Colonic mucosa (tissue), 4 donors: ENCODE results near the gene SCUBE1. TPM values are rescaled to one million over a fixed set of nuclear protein-coding genes. Genes with fewer than 3 reads are reported as not detected.

Source experiments
- DNase-seq: peaks from one replicate; pipeline ENCODE4 v3.0.0-alpha.2; 2020
- H3K27ac ChIP-seq: fragments of 200-600 bp; one replicate; pipeline ENCODE4 v1.8.0; 2021
- H3K27me3 ChIP-seq: fragments of 200-600 bp; one replicate; pipeline ENCODE4 v1.8.0; 2021
- H3K36me3 ChIP-seq: fragments of 200-600 bp; one replicate; pipeline ENCODE4 v1.8.0; 2021
- H3K4me1 ChIP-seq: fragments of 200-600 bp; one replicate; pipeline ENCODE4 v1.8.0; 2021; ENCODE audit warnings: mild to moderate bottlenecking
- H3K4me3 ChIP-seq: fragments of 200-600 bp; one replicate; pipeline ENCODE4 v1.8.0; 2021
- H3K9ac ChIP-seq, 2 donors: one replicate each; pipeline ENCODE4 v1.7.0; 2013; ENCODE audit warnings: control low read depth in 2 of 2, low read depth in 2 of 2, low read length in 2 of 2
- H3K9me3 ChIP-seq: fragments of 200-600 bp; one replicate; pipeline ENCODE4 v1.8.0; 2021
- CTCF ChIP-seq: fragments of 200-600 bp; IDR thresholded peaks from one replicate; pipeline ENCODE4 v1.8.0; 2022; ENCODE audit warnings: antibody characterized with exemption, mild to moderate bottlenecking
- intact Hi-C: fragments of 100-400 bp; cut with DNase I; formaldehyde crosslinking; loops from one replicate; pipeline ENCODE4 v1.14.1; 2022
- total RNA-seq, 2 donors: library from RNA; stranded (reverse); fragmentation: NEBNext Ultra II Directional in 1 of 2; extraction: Animal tissue kit (Norgen Biotek cat#: 25700) in 1 of 2; gene quantifications; one replicate each; pipeline ENCODE4 v1.2.1, GENCODE V29; 2021
- donor health status: healthy.
- donor health status: DM: no; HTN: no; CAD: no.
- donor health status: DM: no; HTN: no; CAD: no.

The SCUBE1 gene
- total RNA-seq, 2 donors from 2014 or later: 1.7 to 5.6 TPM

GRCh38 chr22:43176090-43176489 lies 167.1 kb downstream of the SCUBE1 start:
- no peaks in the 10 kb centered on the region for H3K36me3 ChIP-seq
- no peaks in the 10 kb centered on the region for H3K9me3 ChIP-seq
- H3K4me1 ChIP-seq: no peaks in the 10 kb centered on the region
- TF ChIP-seq CTCF: no peak
- H3K4me3 ChIP-seq: no peak overlapping the region
- no peaks in the 10 kb centered on the region for H3K27me3 ChIP-seq
- H3K27ac ChIP-seq: no peak overlapping the region
- intact Hi-C loops: no loop called here
- DNase-seq: no peak
- H3K9ac ChIP-seq: no peak overlapping the region

GRCh38 chr22:43174941-43175531 lies 168.1 kb downstream of the SCUBE1 start:
- intact Hi-C loops: no loop called here
- DNase-seq: no peak
- Histone ChIP-seq H3K4me3 (no peak overlapping the region), H3K9me3 (no peaks in the 10 kb centered on the region), H3K27me3 (no peaks in the 10 kb centered on the region), H3K4me1 (no peaks in the 10 kb centered on the region), H3K27ac (no peak overlapping the region), H3K36me3 (no peaks in the 10 kb centered on the region), H3K9ac (no peak overlapping the region)
- no peak for TF ChIP-seq CTCF

- Histone ChIP-seq H3K36me3 (no peaks in the 10 kb centered on the region), H3K9me3 (no peaks in the 10 kb centered on the region), H3K27me3 (no peaks in the 10 kb centered on the region), H3K27ac (no peak overlapping the region), H3K4me3 (no peak overlapping the region), H3K4me1 (no peaks in the 10 kb centered on the region), H3K9ac (no peak overlapping the region)
- DNase-seq: no peak
- TF ChIP-seq CTCF: no peak
- intact Hi-C loops: no loop called here
Measured at GRCh38 chr22:43173976-43174720, 169.0 kb downstream of the SCUBE1 start.

- DNase-seq: no peak
Measured at GRCh38 chr22:43173566-43173965, 169.6 kb downstream of the SCUBE1 start.

GRCh38 chr22:43172191-43172590 lies 171.0 kb downstream of the SCUBE1 start:
- no peaks in the 10 kb centered on the region for H3K4me1 ChIP-seq
- H3K27ac ChIP-seq: peak overlapping the region; percentile 43
- H3K36me3 ChIP-seq: no peaks in the 10 kb centered on the region
- intact Hi-C loops: no loop called here
- DNase-seq: no peak
- no peaks in the 10 kb centered on the region for H3K9me3 ChIP-seq
- H3K4me3 ChIP-seq: no peak overlapping the region
- H3K27me3 ChIP-seq: no peaks in the 10 kb centered on the region
- TF ChIP-seq CTCF: no peak
- no peak overlapping the region for H3K9ac ChIP-seq

More at GRCh38 chr22:43173566-43173965, 169.6 kb downstream of the SCUBE1 start:
- no peak for TF ChIP-seq CTCF
- Histone ChIP-seq H3K4me1 (no peaks in the 10 kb centered on the region), H3K4me3 (no peak overlapping the region), H3K9ac (no peak overlapping the region), H3K27me3 (no peaks in the 10 kb centered on the region), H3K27ac (no peak overlapping the region), H3K36me3 (no peaks in the 10 kb centered on the region), H3K9me3 (no peaks in the 10 kb centered on the region)
- intact Hi-C loops: no loop called here
